ENCODE measurements around the gene NEMP2. TPM values are rescaled to one million over a fixed set of nuclear protein-coding genes. Genes with fewer than 3 reads are reported as not detected.

The NEMP2 gene
- total and polyA plus RNA-seq, 10 donors = 0.89 to 19.2 (median 10.7) TPM

DNA sequence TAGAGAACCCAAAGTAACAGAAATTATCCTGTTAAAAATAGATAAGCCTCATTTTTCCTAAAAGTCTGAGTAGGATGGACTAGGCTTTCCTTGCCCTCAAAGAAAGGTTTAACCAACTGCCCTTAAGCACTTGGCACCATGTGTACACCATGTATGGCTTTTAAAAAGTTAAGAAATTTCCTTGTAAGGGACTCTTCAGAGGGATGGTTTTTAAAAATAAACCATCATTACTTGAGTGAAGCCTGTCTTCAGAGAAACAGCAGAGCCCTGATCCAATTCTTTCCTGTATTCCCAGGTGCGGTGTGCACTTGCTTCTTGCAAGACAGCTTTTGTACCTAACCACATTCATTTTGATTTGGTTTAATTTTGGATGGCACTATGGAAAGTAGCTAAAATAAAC lies 1.1 kb upstream of the NEMP2 start:
- intact Hi-C loops (cut with DNase I; ENCODE audit: low total_unique reads) = loop anchor here (10.0 kb wide), 1 partner anchor 109 kb away; the partner anchor contains the start of gene NAB1
- DNase-seq = no peak
- Histone ChIP-seq H3K27me3 (replicated peaks in 1 of 7) (no peaks in the 10 kb centered on the region), H3K9me3 (peaks cover 7 to 43% (median 39%) of the 10 kb centered on the region in 8 donors), H3K4me3 (peak overlapping the region in 6 of 8 donors; percentile 61 to 82 (median 74)), H3K4me1 (peaks cover 3 to 53% (median 25%) of the 10 kb centered on the region in 6 donors), H3K27ac (peak overlapping the region in 7 of 8 donors; percentile 93 to 98 (median 98)), H3K36me3 (no peaks in the 10 kb centered on the region)
- TF ChIP-seq POLR2AphosphoS5 (IDR thresholded peaks at IDR 0.05) (no peak), POLR2A (IDR thresholded peaks at IDR 0.05) (no peak)
- TF ChIP-seq, protein P1, sequence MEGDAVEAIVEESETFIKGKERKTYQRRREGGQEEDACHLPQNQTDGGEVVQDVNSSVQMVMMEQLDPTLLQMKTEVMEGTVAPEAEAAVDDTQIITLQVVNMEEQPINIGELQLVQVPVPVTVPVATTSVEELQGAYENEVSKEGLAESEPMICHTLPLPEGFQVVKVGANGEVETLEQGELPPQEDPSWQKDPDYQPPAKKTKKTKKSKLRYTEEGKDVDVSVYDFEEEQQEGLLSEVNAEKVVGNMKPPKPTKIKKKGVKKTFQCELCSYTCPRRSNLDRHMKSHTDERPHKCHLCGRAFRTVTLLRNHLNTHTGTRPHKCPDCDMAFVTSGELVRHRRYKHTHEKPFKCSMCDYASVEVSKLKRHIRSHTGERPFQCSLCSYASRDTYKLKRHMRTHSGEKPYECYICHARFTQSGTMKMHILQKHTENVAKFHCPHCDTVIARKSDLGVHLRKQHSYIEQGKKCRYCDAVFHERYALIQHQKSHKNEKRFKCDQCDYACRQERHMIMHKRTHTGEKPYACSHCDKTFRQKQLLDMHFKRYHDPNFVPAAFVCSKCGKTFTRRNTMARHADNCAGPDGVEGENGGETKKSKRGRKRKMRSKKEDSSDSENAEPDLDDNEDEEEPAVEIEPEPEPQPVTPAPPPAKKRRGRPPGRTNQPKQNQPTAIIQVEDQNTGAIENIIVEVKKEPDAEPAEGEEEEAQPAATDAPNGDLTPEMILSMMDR (IDR thresholded peaks at IDR 0.05 in 8 of 11, conservative IDR thresholded peaks at IDR 0.05 in 3 of 11) = no peak
- WGBS, 5 donors = 63 to 70% (median 66%) methylated on average over 1 of the region's 1 CpG

DNA sequence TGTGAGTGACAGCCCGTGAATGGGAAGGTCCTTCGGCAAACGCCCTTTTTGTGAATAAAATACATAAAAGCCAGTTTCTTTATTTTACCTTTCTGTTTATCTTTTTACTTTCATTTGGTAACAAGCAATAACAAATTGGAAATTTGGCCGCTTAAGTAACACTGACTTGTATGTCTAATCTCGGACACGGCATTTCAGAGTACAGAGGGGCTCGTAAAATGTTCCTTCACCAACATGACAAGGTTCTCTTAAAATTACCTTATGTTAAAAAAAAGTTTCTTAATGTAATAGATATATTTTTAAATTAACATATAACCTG lies 558 bp upstream of the NEMP2 start:
- Histone ChIP-seq H3K4me1 (peaks cover 3 to 58% (median 29%) of the 10 kb centered on the region in 6 donors), H3K36me3 (no peaks in the 10 kb centered on the region), H3K27ac (peak overlapping the region; percentile 93 to 98 (median 98)), H3K9me3 (peaks cover 5 to 38% (median 34%) of the 10 kb centered on the region in 8 donors), H3K4me3 (peak overlapping the region; percentile 61 to 82 (median 74)), H3K27me3 (replicated peaks in 1 of 7) (no peaks in the 10 kb centered on the region)
- intact Hi-C loops (cut with DNase I; ENCODE audit: low total_unique reads) = loop anchor here (10.0 kb wide), 1 partner anchor 110 kb away; the partner anchor contains the start of gene NAB1
- no peak for TF ChIP-seq POLR2A (IDR thresholded peaks at IDR 0.05)
- TF ChIP-seq, protein P1 (IDR thresholded peaks at IDR 0.05 in 8 of 11, conservative IDR thresholded peaks at IDR 0.05 in 3 of 11) = no peak
- no peak for TF ChIP-seq POLR2AphosphoS5 (IDR thresholded peaks at IDR 0.05)
- WGBS, 5 donors = 2 to 6% (median 5%) methylated on average over 7 of the region's 7 CpGs
- no peak for DNase-seq

DNA sequence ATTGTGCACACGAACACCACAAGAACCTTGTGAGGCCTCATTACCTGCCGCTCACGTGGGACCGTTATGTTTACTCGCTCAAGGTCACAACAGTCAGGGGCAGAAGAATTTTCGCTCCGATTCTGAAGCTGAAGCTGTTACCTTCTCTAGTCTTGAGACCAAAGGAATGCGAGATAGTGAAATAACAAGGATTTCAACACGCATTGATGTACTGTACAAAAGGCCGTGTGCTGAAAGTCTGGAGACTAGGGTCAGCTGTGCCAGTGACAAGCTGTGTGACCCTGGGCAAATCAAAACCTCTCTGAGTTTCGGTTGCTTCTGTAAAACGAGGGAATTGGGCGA lies 583 bp downstream of the NEMP2 start:
- WGBS, 5 donors = 3 to 15% (median 3%) methylated on average over 13 of the region's 13 CpGs

More for the DNA sequence above, 583 bp downstream of the NEMP2 start:
- Histone ChIP-seq H3K27me3 (replicated peaks in 1 of 7) (no peaks in the 10 kb centered on the region), H3K4me1 (peaks cover 3 to 70% (median 33%) of the 10 kb centered on the region in 6 donors), H3K36me3 (no peaks in the 10 kb centered on the region), H3K27ac (peak overlapping the region; percentile 93 to 98 (median 98)), H3K4me3 (peak overlapping the region; percentile 61 to 82 (median 74)), H3K9me3 (peaks cover 0 to 27% (median 23%) of the 10 kb centered on the region in 8 donors)
- TF ChIP-seq POLR2A (IDR thresholded peaks at IDR 0.05) = no peak
- TF ChIP-seq POLR2AphosphoS5 (IDR thresholded peaks at IDR 0.05) = no peak
- TF ChIP-seq, protein P1 (IDR thresholded peaks at IDR 0.05 in 8 of 11, conservative IDR thresholded peaks at IDR 0.05 in 3 of 11) = no peak
- intact Hi-C loops (cut with DNase I; ENCODE audit: low total_unique reads) = loop anchor here (10.0 kb wide), 1 partner anchor 111 kb away; the partner anchor contains the start of gene NAB1
- peak; percentile 86 for DNase-seq

All from spleen (tissue), 11 donors.